H1 (cell line): ENCODE data around the gene ADGRG2. TPM values are rescaled to one million over a fixed set of nuclear protein-coding genes. Genes with fewer than 3 reads are reported as not detected.

Experiments used
- CTCF ChIA-PET: fragments of 300-600 bp; sonication (Branson Sonifier 250); formaldehyde crosslinking; loops from one replicate; lab custom pipeline; 2021; ENCODE audit not compliant: partially characterized antibody; lab: Charles Lee
- POLR2A ChIA-PET: fragments of 300-600 bp; sonication (Branson Sonifier 250); formaldehyde crosslinking; loops from one replicate; lab custom pipeline; 2021; ENCODE audit warnings: inconsistent platforms; ENCODE audit not compliant: partially characterized antibody; lab: Charles Lee
- DNase-seq, 2 experiments: peaks; one replicate each; pipeline versions ENCODE4 v3.0.0 to v3.0.0-alpha.2; 2010 to 2022; ENCODE audit warnings: low spot score in 2 of 2, low read depth in 1 of 2, mixed read lengths in 1 of 2
- FAIRE-seq: peaks from 2 replicates; lab custom pipeline; 2011; peaks lifted over from hg19 to GRCh38; lab: Jason Lieb, UNC
- H2AFZ ChIP-seq: 2 replicates; pipeline ENCODE4 v1.8.1; 2012; ENCODE audit warnings: low read length, inconsistent platforms
- H2AK5ac ChIP-seq: 2 replicates; pipeline ENCODE4 v1.6.1; 2013; ENCODE audit warnings: low read depth, low read length
- H2BK120ac ChIP-seq: replicated peaks from 2 replicates; pipeline ENCODE3; 2013; ENCODE audit warnings: low read depth, low read length, inconsistent platforms
- H2BK12ac ChIP-seq: 2 replicates; pipeline ENCODE4 v1.6.1; 2013; ENCODE audit warnings: low read depth, low read length
- H2BK15ac ChIP-seq: 2 replicates; pipeline ENCODE4 v1.6.1; 2013; ENCODE audit warnings: low read length
- H2BK20ac ChIP-seq: 2 replicates; pipeline ENCODE4 v1.6.1; 2013; ENCODE audit warnings: low read length
- H2BK5ac ChIP-seq: 2 replicates; pipeline ENCODE4 v1.6.1; 2013; ENCODE audit warnings: low read depth, low read length
- H3K14ac ChIP-seq: 2 replicates; pipeline ENCODE4 v1.6.1; 2013; ENCODE audit warnings: inconsistent platforms; ENCODE audit not compliant: insufficient read length
- H3K18ac ChIP-seq: 2 replicates; pipeline ENCODE4 v1.6.1; 2013; ENCODE audit warnings: low read length; ENCODE audit errors: extremely low read depth
- H3K23ac ChIP-seq: 2 replicates; pipeline ENCODE4 v1.6.1; 2013; ENCODE audit warnings: inconsistent platforms; ENCODE audit not compliant: insufficient read length
- H3K23me2 ChIP-seq: 2 replicates; pipeline ENCODE4 v1.6.1; 2013; ENCODE audit warnings: low read depth, low read length
- H3K27ac ChIP-seq: 2 replicates; pipeline ENCODE4 v1.6.1; 2011; ENCODE audit warnings: low read depth, low read length, inconsistent platforms
- H3K27me3 ChIP-seq, 4 experiments: replicated peaks in 1 of 4; 1 replicate in 1 of 4; 2 replicates in 3 of 4; pipeline versions ENCODE4 v1.6.1 to v1.8.1; 2011 to 2013; ENCODE audit warnings: low read length in 3 of 4, mild to moderate bottlenecking in 3 of 4, inconsistent platforms in 2 of 4, mixed read lengths in 2 of 4, moderate library complexity in 1 of 4; ENCODE audit not compliant: control insufficient read depth in 3 of 4, insufficient read depth in 3 of 4; ENCODE audit errors: extremely low read depth in 1 of 4
- H3K36me3 ChIP-seq, 4 experiments: 2 replicates each; pipeline versions ENCODE4 v1.6.1 to v1.8.1; 2011 to 2013; ENCODE audit warnings: mild to moderate bottlenecking in 4 of 4, low read length in 3 of 4, moderate library complexity in 2 of 4, control low read depth in 1 of 4, inconsistent platforms in 1 of 4; ENCODE audit not compliant: insufficient read depth in 4 of 4, control insufficient read depth in 2 of 4
- H3K4ac ChIP-seq: replicated peaks from 2 replicates; pipeline ENCODE3; 2013; ENCODE audit warnings: low read length, low read depth, mixed read lengths, inconsistent platforms; ENCODE audit not compliant: insufficient read length
- H3K4me1 ChIP-seq, 4 experiments: replicated peaks in 1 of 4; 1 replicate in 1 of 4; 2 replicates in 3 of 4; pipeline versions ENCODE4 v1.6.1 to v1.8.1; 2011 to 2013; ENCODE audit warnings: low read length in 3 of 4, inconsistent platforms in 2 of 4, mixed read lengths in 1 of 4; ENCODE audit not compliant: insufficient read depth in 4 of 4, control insufficient read depth in 3 of 4
- H3K4me2 ChIP-seq, 2 experiments: 2 replicates each; pipeline versions ENCODE4 v1.6.1 to v1.8.1; 2011 to 2013; ENCODE audit warnings: low read depth in 2 of 2, low read length in 2 of 2, control low read depth in 1 of 2, inconsistent platforms in 1 of 2, mild to moderate bottlenecking in 1 of 2; ENCODE audit not compliant: insufficient read depth in 1 of 2
- H3K4me3 ChIP-seq, 4 experiments: fragments of 200-600, 300-600 bp in 1 of 4; sonication (generic), shearing (Covaris generic), sonication (Bioruptor Twin) in 1 of 4; 2 replicates each; pipeline versions ENCODE4 v1.5.1 to v1.8.1; 2011 to 2016; ENCODE audit warnings: low read length in 4 of 4, low read depth in 3 of 4, control low read depth in 2 of 4, inconsistent platforms in 2 of 4, mild to moderate bottlenecking in 2 of 4, mixed read lengths in 1 of 4, moderate library complexity in 1 of 4; ENCODE audit not compliant: insufficient read depth in 2 of 4; ENCODE audit errors: extremely low read depth in 1 of 4
- H3K56ac ChIP-seq: replicated peaks from 2 replicates; pipeline ENCODE3; 2013; ENCODE audit warnings: low read depth, mild to moderate bottlenecking, mixed read lengths, low read length, inconsistent platforms; ENCODE audit not compliant: insufficient read length
- H3K79me1 ChIP-seq: 2 replicates; pipeline ENCODE4 v1.6.1; 2013; ENCODE audit warnings: low read depth, low read length, control low read depth
- H3K79me2 ChIP-seq, 2 experiments: 2 replicates each; pipeline versions ENCODE4 v1.6.1 to v1.8.1; 2012 to 2013; ENCODE audit warnings: low read length in 2 of 2, mild to moderate bottlenecking in 2 of 2, inconsistent platforms in 1 of 2; ENCODE audit not compliant: insufficient read depth in 2 of 2, control insufficient read depth in 1 of 2
- H3K9ac ChIP-seq, 4 experiments: replicated peaks in 1 of 4; 1 replicate in 1 of 4; 2 replicates in 3 of 4; pipeline versions ENCODE4 v1.6.1 to v1.8.1; 2011 to 2013; ENCODE audit warnings: low read depth in 3 of 4, low read length in 3 of 4, control low read depth in 2 of 4, mild to moderate bottlenecking in 2 of 4, moderate library complexity in 2 of 4, inconsistent platforms in 1 of 4; ENCODE audit errors: extremely low read depth in 1 of 4
- H3K9me3 ChIP-seq, 2 experiments: 2 replicates each; pipeline versions ENCODE4 v1.6.1 to v1.8.1; 2012 to 2013; ENCODE audit warnings: mild to moderate bottlenecking in 2 of 2, moderate library complexity in 2 of 2, control low read depth in 1 of 2, inconsistent platforms in 1 of 2, low read depth in 1 of 2, low read length in 1 of 2, mixed read lengths in 1 of 2; ENCODE audit not compliant: insufficient read depth in 2 of 2
- H4K20me1 ChIP-seq, 2 experiments: replicated peaks in 1 of 2; 2 replicates each; pipeline versions ENCODE3 to v1.8.1; 2011 to 2013; ENCODE audit warnings: inconsistent platforms in 2 of 2, low read length in 2 of 2, mild to moderate bottlenecking in 1 of 2; ENCODE audit not compliant: insufficient read depth in 2 of 2, control insufficient read depth in 1 of 2
- H4K5ac ChIP-seq: 2 replicates; pipeline ENCODE4 v1.6.1; 2013; ENCODE audit warnings: low read length, low read depth, mixed read lengths, inconsistent platforms; ENCODE audit not compliant: insufficient read length
- H4K8ac ChIP-seq: 2 replicates; pipeline ENCODE4 v1.8.0; 2013; ENCODE audit warnings: mild to moderate bottlenecking, moderate library complexity, low read length, inconsistent platforms; ENCODE audit not compliant: insufficient read depth; ENCODE audit errors: extremely low read depth
- H4K91ac ChIP-seq: replicated peaks from 2 replicates; pipeline ENCODE3; 2013; ENCODE audit warnings: low read length, mixed read lengths, inconsistent platforms; ENCODE audit not compliant: insufficient read length
- CREB1 ChIP-seq: IDR thresholded peaks from 2 replicates; pipeline ENCODE4 v1.6.1; 2012; ENCODE audit warnings: inconsistent platforms
- GTF2F1 ChIP-seq: IDR thresholded peaks from 2 replicates; pipeline ENCODE4 v1.6.1; 2012; ENCODE audit warnings: low read depth, low read length, improper control_type of control experiment, borderline replicate concordance
- JUND ChIP-seq: IDR thresholded peaks from 2 replicates; pipeline ENCODE4 v1.6.1; 2011; ENCODE audit warnings: mild to moderate bottlenecking, improper control_type of control experiment, low read length
- KDM4A ChIP-seq: IDR thresholded peaks from one replicate; pipeline ENCODE4 v1.7.1; 2012; ENCODE audit warnings: low read depth, mild to moderate bottlenecking, moderate library complexity, low read length, inconsistent platforms; ENCODE audit not compliant: severe bottlenecking
- MAFK ChIP-seq: IDR thresholded peaks from 2 replicates; pipeline ENCODE4 v1.6.1; 2012; ENCODE audit warnings: low read depth, mild to moderate bottlenecking, improper control_type of control experiment, low read length
- POLR2A ChIP-seq, 2 experiments: IDR thresholded peaks; 1 replicate in 1 of 2; 2 replicates in 1 of 2; pipeline ENCODE4 v1.6.1; 2011; ENCODE audit warnings: low read depth in 2 of 2, low read length in 2 of 2, mild to moderate bottlenecking in 2 of 2; ENCODE audit errors: control extremely low read depth in 1 of 2
- RAD21 ChIP-seq, 2 experiments: IDR thresholded peaks in 1 of 2; conservative IDR thresholded peaks in 1 of 2; 2 replicates each; pipeline ENCODE4 v1.6.1; 2011; ENCODE audit warnings: low read depth in 2 of 2, low read length in 2 of 2, improper control_type of control experiment in 1 of 2, inconsistent platforms in 1 of 2, mild to moderate bottlenecking in 1 of 2, moderate library complexity in 1 of 2
- SAP30 ChIP-seq: fragments of 300-600 bp; sonication (generic); IDR thresholded peaks from 2 replicates; pipeline ENCODE4 v1.7.1; 2012; ENCODE audit warnings: low read length, moderate library complexity, mild to moderate bottlenecking, inconsistent platforms; ENCODE audit not compliant: insufficient read depth, insufficient replicate concordance
- TBP ChIP-seq: IDR thresholded peaks from 2 replicates; pipeline ENCODE4 v1.6.1; 2011; ENCODE audit warnings: low read depth, low read length, improper control_type of control experiment
- WGBS, 2 experiments: shearing (Covaris generic) in 1 of 2; methylation state at CpG; one replicate each; pipeline versions ENCODE4 v1.1.6 to v1.1.7; 2013 to 2015; ENCODE audit warnings: low lambda C conversion rate in 2 of 2, mixed read lengths in 2 of 2, inconsistent platforms in 1 of 2, low coverage in 1 of 2, missing lambda C conversion rate in 1 of 2; ENCODE audit not compliant: insufficient replicate concordance in 2 of 2, insufficient coverage in 1 of 2, insufficient read length in 1 of 2; ENCODE audit errors: extremely low coverage in 1 of 2, missing lambda C conversion rate in 1 of 2; 5-methylcytosine and 5-hydroxymethylcytosine counted together
- polyA plus RNA-seq, 7 experiments: library from polyadenylated mRNA; depleted of rRNA in 3 of 7; stranded (reverse) in 5 of 7; unstranded in 2 of 7; fragments of >200 nt in 5 of 7; fragments of 200-250 nt in 2 of 7; gene quantifications; 1 replicate in 5 of 7; 2 replicates in 1 of 7; 4 replicates in 1 of 7; pipeline versions ENCODE4 v1.2.1 to v1.2.3, GENCODE V29; 2011 to 2013; ENCODE audit warnings: missing spikeins in 2 of 7, mixed read lengths in 2 of 7
- total RNA-seq: library from RNA; stranded (reverse); fragmentation: NEBNext Ultra II Directional; extraction: Animal tissue kit (Norgen Biotek cat#: 25700); gene quantifications from 2 replicates; pipeline ENCODE4 v1.2.1, GENCODE V29; 2021

Gene ADGRG2
- total and polyA plus RNA-seq, 2 of the 8 experiments (the other 6 are each of a cell fraction or from before 2014, with no cell fraction given) = 8.9 to 13.3 TPM

- WGBS, 2 experiments = 71% methylated on average over 3 of the region's 4 CpGs; no CpG with 5 or more reads in 1 of the 2 experiments
- no peak for FAIRE-seq
- H4K5ac ChIP-seq = no peak overlapping the region
- ChIA-PET POLR2A (no interaction called here), CTCF (no interaction called here)
- no peaks in the 10 kb centered on the region for H3K79me2 ChIP-seq
- H3K14ac ChIP-seq = no peak overlapping the region
- DNase-seq = no peak
- H3K4me2 ChIP-seq = no peak overlapping the region
- H4K91ac ChIP-seq = no peak overlapping the region
- H4K8ac ChIP-seq = no peak overlapping the region
- no peaks in the 10 kb centered on the region for H3K79me1 ChIP-seq
- H3K23me2 ChIP-seq = no peaks in the 10 kb centered on the region
- H2AFZ ChIP-seq = no peak overlapping the region
- no peak overlapping the region for H3K23ac ChIP-seq
- no peak overlapping the region for H2AK5ac ChIP-seq
- no peak overlapping the region for H3K27ac ChIP-seq
- no peak overlapping the region for H2BK5ac ChIP-seq
- no peaks in the 10 kb centered on the region for H3K9me3 ChIP-seq
- H3K4ac ChIP-seq = no peak overlapping the region
- H3K4me1 ChIP-seq = no peaks in the 10 kb centered on the region
- no peak overlapping the region for H3K9ac ChIP-seq
- H2BK15ac ChIP-seq = no peak overlapping the region
- H3K36me3 ChIP-seq = no peaks in the 10 kb centered on the region; a peak in 1 of 8 replicates
- TF ChIP-seq CREB1 (no peak), JUND (no peak), TBP (no peak), RAD21 (IDR thresholded peaks at IDR 0.05 in 1 of 2, conservative IDR thresholded peaks at IDR 0.05 in 1 of 2; ENCODE audit: low read depth in 2 of 2, low read length in 2 of 2) (no peak), MAFK (no peak), SAP30 (no peak), POLR2A (IDR thresholded peaks at IDR 0.05; ENCODE audit: control extremely low read depth in 1 of 2, low read depth in 2 of 2, low read length in 2 of 2) (no peak), GTF2F1 (no peak), KDM4A (no peak)
- no peak overlapping the region for H3K18ac ChIP-seq
- H2BK20ac ChIP-seq = no peak overlapping the region
- no peak overlapping the region for H3K4me3 ChIP-seq
- no peak overlapping the region for H3K56ac ChIP-seq
- peaks cover 0 to 2% of the 10 kb centered on the region in 2 experiments for H4K20me1 ChIP-seq
- no peaks in the 10 kb centered on the region for H3K27me3 ChIP-seq
- H2BK12ac ChIP-seq = no peak overlapping the region
- H2BK120ac ChIP-seq = no peak overlapping the region
Observed at GRCh38 chrX:18964026-18964425, 158.2 kb downstream of the ADGRG2 start.
